IMR-90 (cell line): ENCODE data around the gene WASF3. TPM values are rescaled to one million over a fixed set of nuclear protein-coding genes. Genes with fewer than 3 reads are reported as not detected.
A peak's percentile ranks its signal among the peaks of the same experiment; 100 is the strongest.

Experiments
- ATAC-seq: fragments of 200-7000 bp; cut with Tn5 transposase; 2 replicates; pipeline ENCODE4 v1.9.1; 2020; ENCODE audit warnings: low read depth, mild to moderate bottlenecking, moderate library complexity
- BruUV-seq: library from RNA; stranded (reverse); fragments of 400-500 nt; replicated peaks from 2 replicates; lab custom pipeline; 2021; lab: Mats Ljungman, UMichigan
- CTCF ChIA-PET: fragments of 300-600 bp; formaldehyde crosslinking; extraction: SDS; loops from one replicate; lab custom pipeline; 2021; ENCODE audit warnings: antibody characterized with exemption; lab: Yijun Ruan, JAX
- POLR2A ChIA-PET: fragments of 300-600 bp; sonication (Branson Sonifier 250); formaldehyde crosslinking; loops from one replicate; lab custom pipeline; 2022; ENCODE audit warnings: antibody characterized with exemption; ENCODE audit not compliant: unreplicated experiment; lab: Charles Lee
- DNase-seq: peaks from one replicate; pipeline ENCODE4 v3.0.0; 2013
- H2AFZ ChIP-seq: replicated peaks from 2 replicates; pipeline ENCODE3; 2013; ENCODE audit warnings: low read length, mild to moderate bottlenecking; ENCODE audit not compliant: poor library complexity
- H2AK5ac ChIP-seq: 2 replicates; pipeline ENCODE4 v1.6.1; 2013; ENCODE audit warnings: low read depth, low read length, inconsistent platforms
- H2AK9ac ChIP-seq: replicated peaks from 2 replicates; pipeline ENCODE3; 2013; ENCODE audit warnings: mild to moderate bottlenecking, low read depth, low read length, moderate library complexity; ENCODE audit not compliant: poor library complexity
- H2BK120ac ChIP-seq: 2 replicates; pipeline ENCODE4 v1.6.1; 2013; ENCODE audit warnings: low read depth, low read length, inconsistent platforms
- H2BK15ac ChIP-seq: 3 replicates; pipeline ENCODE4 v1.6.1; 2013; ENCODE audit warnings: low read depth, low read length, inconsistent platforms
- H2BK20ac ChIP-seq: 2 replicates; pipeline ENCODE4 v1.6.1; 2013; ENCODE audit warnings: low read depth, mild to moderate bottlenecking, inconsistent platforms, low read length, moderate library complexity
- H2BK5ac ChIP-seq: 2 replicates; pipeline ENCODE4 v1.6.1; 2013; ENCODE audit warnings: mild to moderate bottlenecking, low read depth, low read length, inconsistent platforms; ENCODE audit not compliant: poor library complexity, severe bottlenecking
- H3K14ac ChIP-seq: replicated peaks from 2 replicates; pipeline ENCODE4 v1.6.1; 2013; ENCODE audit warnings: low read depth, low read length, inconsistent platforms
- H3K18ac ChIP-seq: 2 replicates; pipeline ENCODE4 v1.6.1; 2013; ENCODE audit warnings: low read depth, low read length, control low read depth
- H3K23ac ChIP-seq: 2 replicates; pipeline ENCODE4 v1.6.1; 2013; ENCODE audit warnings: low read depth, low read length, inconsistent platforms
- H3K27ac ChIP-seq: 2 replicates; pipeline ENCODE4 v1.5.1; 2013; ENCODE audit warnings: mild to moderate bottlenecking, control low read depth, low read length; ENCODE audit not compliant: insufficient read depth
- H3K27me3 ChIP-seq: 2 replicates; pipeline ENCODE4 v1.6.1; 2013; ENCODE audit warnings: low read length; ENCODE audit not compliant: control insufficient read depth, insufficient read depth
- H3K36me3 ChIP-seq: 2 replicates; pipeline ENCODE4 v1.6.1; 2013; ENCODE audit warnings: low read length, mixed read lengths; ENCODE audit not compliant: control insufficient read depth, insufficient read depth
- H3K4ac ChIP-seq: 2 replicates; pipeline ENCODE4 v1.6.1; 2013; ENCODE audit warnings: low read depth, low read length, inconsistent platforms
- H3K4me1 ChIP-seq: 2 replicates; pipeline ENCODE4 v1.6.1; 2013; ENCODE audit warnings: low read length, mixed read lengths; ENCODE audit not compliant: control insufficient read depth, insufficient read depth
- H3K4me2 ChIP-seq: 2 replicates; pipeline ENCODE4 v1.6.1; 2013; ENCODE audit warnings: low read depth, mild to moderate bottlenecking, control low read depth, low read length, moderate library complexity
- H3K4me3 ChIP-seq: 2 replicates; pipeline ENCODE4 v1.5.1; 2013; ENCODE audit warnings: low read depth, mild to moderate bottlenecking, control low read depth, low read length, moderate library complexity; ENCODE audit not compliant: insufficient read depth
- H3K56ac ChIP-seq: 2 replicates; pipeline ENCODE4 v1.6.1; 2013; ENCODE audit warnings: low read length, inconsistent platforms; ENCODE audit not compliant: insufficient read depth; ENCODE audit errors: extremely low read depth
- H3K79me1 ChIP-seq, 2 experiments: 2 replicates each; pipeline ENCODE4 v1.6.1; 2013; ENCODE audit warnings: low read length in 2 of 2, inconsistent platforms in 1 of 2, low read depth in 1 of 2
- H3K9ac ChIP-seq: 2 replicates; pipeline ENCODE4 v1.6.1; 2013; ENCODE audit warnings: low read depth, low read length, control low read depth
- H3K9me1 ChIP-seq: 2 replicates; pipeline ENCODE4 v1.6.1; 2013; ENCODE audit warnings: low read length, inconsistent platforms; ENCODE audit not compliant: insufficient read depth
- H3K9me3 ChIP-seq: 2 replicates; pipeline ENCODE4 v1.6.1; 2013; ENCODE audit warnings: low read length; ENCODE audit not compliant: control insufficient read depth, insufficient read depth
- H4K20me1 ChIP-seq: 2 replicates; pipeline ENCODE4 v1.6.1; 2013; ENCODE audit warnings: low read length, inconsistent platforms; ENCODE audit not compliant: insufficient read depth
- H4K5ac ChIP-seq: 2 replicates; pipeline ENCODE4 v1.6.1; 2013; ENCODE audit warnings: mild to moderate bottlenecking, low read depth, low read length, control low read depth
- H4K8ac ChIP-seq, 2 experiments: 2 replicates each; pipeline ENCODE4 v1.6.1; 2013; ENCODE audit warnings: low read depth in 2 of 2, low read length in 2 of 2, control low read depth in 1 of 2, inconsistent platforms in 1 of 2
- H4K91ac ChIP-seq: 2 replicates; pipeline ENCODE4 v1.6.1; 2013; ENCODE audit warnings: low read depth, low read length, inconsistent platforms; ENCODE audit not compliant: insufficient read depth
- CHD1 ChIP-seq: IDR thresholded peaks from 2 replicates; pipeline ENCODE4 v1.6.1; 2012; ENCODE audit warnings: low read depth, low read length, improper control_type of control experiment
- CTCF ChIP-seq: conservative IDR thresholded peaks from 2 replicates; pipeline ENCODE4 v1.5.1; 2012; ENCODE audit warnings: mild to moderate bottlenecking, low read depth, low read length, improper control_type of control experiment
- RAD21 ChIP-seq: IDR thresholded peaks from 2 replicates; pipeline ENCODE4 v1.6.1; 2012; ENCODE audit warnings: low read length, improper control_type of control experiment
- SMC3 ChIP-seq: fragments of 150-350 bp; IDR thresholded peaks from 2 replicates; pipeline ENCODE4 v1.6.1; 2016; ENCODE audit warnings: low read depth, mild to moderate bottlenecking, antibody characterized with exemption, low read length, moderate library complexity
- WGBS, 2 experiments: methylation state at CpG; one replicate each; pipeline versions ENCODE4 v1.1.5 to v1.1.7; 2013; ENCODE audit warnings: missing lambda C conversion rate in 2 of 2; ENCODE audit not compliant: insufficient read length in 1 of 2; ENCODE audit errors: extremely low coverage in 2 of 2; 5-methylcytosine and 5-hydroxymethylcytosine counted together
- dilution Hi-C: fragments of 300-500 bp; cut with HindIII; formaldehyde crosslinking; loops from one replicate; pipeline ENCODE4 v1.14.3; 2018; ENCODE audit warnings: low sequenced_read_pairs; ENCODE audit not compliant: unreplicated experiment
- in situ Hi-C: fragments of 300-500 bp; cut with MboI; formaldehyde crosslinking; loops from 3 replicates; pipeline ENCODE4 v1.14.3; 2019; ENCODE audit warnings: low sequenced_read_pairs, inconsistent platforms, mixed read lengths
- intact Hi-C: fragments of 100-400 bp; cut with micrococcal nuclease; formaldehyde crosslinking; loops from 2 replicates; pipeline ENCODE4 v1.10.0; 2022
- polyA plus RNA-seq, 3 experiments: library from polyadenylated mRNA; depleted of rRNA; stranded (reverse); fragments of >200 nt; gene quantifications; 2 replicates each; pipeline ENCODE4 v1.2.3, GENCODE V29; 2012; ENCODE audit warnings: low replicate concordance in 1 of 3
- total RNA-seq: library from RNA; depleted of rRNA; stranded (reverse); fragments of >200 nt; gene quantifications from 2 replicates; pipeline ENCODE4 v1.2.3, GENCODE V29; 2012

WASF3 gene
- total and polyA plus RNA-seq, 2 of the 4 experiments (the other 2 are of a cell fraction) = 4.3 to 11.4 TPM

GRCh38 chr13:26656919-26657318 is 99.4 kb downstream of the WASF3 start:
- no peak overlapping the region for H3K4me3 ChIP-seq
- CTCF ChIA-PET = interaction anchor here (1.5 kb wide), 1 partner anchor 41 kb away, joined by 8 read pairs; no protein-coding TSS in a partner anchor
- in situ Hi-C loops = no loop called here
- DNase-seq (peak; percentile 82), ATAC-seq (peak; percentile 84)
- H3K9me1 ChIP-seq = peaks cover 5% of the 10 kb centered on the region
- no peak overlapping the region for H4K8ac ChIP-seq
- no peak overlapping the region for H2AFZ ChIP-seq
- H3K14ac ChIP-seq = no peak overlapping the region
- intact Hi-C loops = loop anchor here (2.0 to 5.0 kb wide), 3 partner anchors 40 to 80 kb away; no protein-coding TSS in a partner anchor
- H2AK5ac ChIP-seq = no peak overlapping the region
- no peaks in the 10 kb centered on the region for H3K27me3 ChIP-seq
- H3K9ac ChIP-seq = no peak overlapping the region
- H2BK20ac ChIP-seq = no peak overlapping the region
- H2BK120ac ChIP-seq = no peak overlapping the region
- no peaks in the 10 kb centered on the region; the same call in 1 of the 2 replicates for H3K36me3 ChIP-seq
- 40% methylated on average over 1 of the region's 4 CpGs; no CpG with 5 or more reads in 1 of the 2 experiments for WGBS, 2 experiments
- no peak overlapping the region for H3K56ac ChIP-seq
- H3K9me3 ChIP-seq = no peaks in the 10 kb centered on the region
- dilution Hi-C loops = no loop called here
- no peak overlapping the region for H3K4ac ChIP-seq
- no peak overlapping the region for H2AK9ac ChIP-seq
- H3K18ac ChIP-seq = no peak overlapping the region
- no peak overlapping the region for H4K91ac ChIP-seq
- no peaks in the 10 kb centered on the region for H4K20me1 ChIP-seq
- H3K4me1 ChIP-seq = peaks cover 6% of the 10 kb centered on the region
- H3K23ac ChIP-seq = no peak overlapping the region
- H3K27ac ChIP-seq = no peak overlapping the region
- TF ChIP-seq RAD21 (0 out of 2 replicates have a peak, but pooled peaks have one; percentile 15), CHD1 (no peak), CTCF (peak; percentile 42), SMC3 (peak; percentile 38; the same call in 1 of the 2 replicates)
- H2BK5ac ChIP-seq = no peak overlapping the region
- H4K5ac ChIP-seq = no peak overlapping the region
- BruUV-seq = no TSS peak
- POLR2A ChIA-PET = interaction anchor here (1.3 kb wide), 1 partner anchor 8 kb away, joined by 3 read pairs; no protein-coding TSS in a partner anchor
- H3K79me1 ChIP-seq = peaks cover 25 to 31% of the 10 kb centered on the region in 2 experiments
- H2BK15ac ChIP-seq = no peak overlapping the region
- no peak overlapping the region for H3K4me2 ChIP-seq
